Stimulated activated CD8-positive, alpha-beta memory T cell treated with anti-CD3 and anti-CD28 coated beads, Interleukin-15, amount 100 ng/mL, for 1 hour (primary cell): Measurements from ENCODE around the gene ERCC2.
"Not testable (repeated sequence)": the region's sequence is repeated elsewhere in the genome, so short reads cannot be mapped to it uniquely, and the experiment has no call there.

ENCODE experiments used
- DNase-seq: peaks from one replicate; pipeline ENCODE4 v3.0.0-alpha.2; 2020; ENCODE audit warnings: low read depth

The ERCC2 gene

DNA sequence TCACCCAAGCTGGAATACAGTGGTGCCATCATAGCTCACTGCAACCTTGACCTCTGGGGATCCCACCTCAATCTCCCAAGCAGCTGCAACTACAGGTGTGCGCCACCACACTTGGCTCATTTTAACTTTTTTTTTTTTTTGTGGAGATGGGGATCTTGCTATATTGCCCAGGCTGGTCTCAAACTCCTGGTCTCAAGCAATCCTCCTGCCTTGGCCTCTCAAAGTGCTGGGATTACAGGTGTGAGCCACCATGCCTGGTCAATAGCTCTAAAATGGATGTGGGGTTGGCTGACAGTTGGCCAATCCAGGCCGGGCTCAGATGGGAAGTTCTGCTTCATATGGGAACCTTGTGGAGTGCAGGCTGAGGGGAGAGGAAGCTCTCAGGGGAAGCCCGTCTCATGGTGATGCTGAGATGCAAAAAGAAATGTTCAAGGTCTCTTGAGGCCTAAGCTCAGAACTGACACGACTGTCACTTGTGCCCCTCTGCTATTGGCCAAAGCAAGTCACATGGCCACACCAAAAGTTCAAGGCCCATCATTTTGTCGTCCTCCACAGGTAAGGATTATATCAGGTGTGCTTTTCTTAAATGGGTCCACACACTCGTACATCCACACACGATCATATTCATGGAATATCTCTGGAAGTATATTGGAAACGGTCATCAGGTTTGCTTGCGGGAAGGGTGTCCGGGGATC, 36.6 kb downstream of the ERCC2 start:
- no peak for DNase-seq

GRCh38 chr19:45331411-45331810, 39.0 kb downstream of the ERCC2 start:
- no peak for DNase-seq

- no peak for DNase-seq
Observed at GRCh38 chr19:45327404-45328143, 42.8 kb downstream of the ERCC2 start.

DNA sequence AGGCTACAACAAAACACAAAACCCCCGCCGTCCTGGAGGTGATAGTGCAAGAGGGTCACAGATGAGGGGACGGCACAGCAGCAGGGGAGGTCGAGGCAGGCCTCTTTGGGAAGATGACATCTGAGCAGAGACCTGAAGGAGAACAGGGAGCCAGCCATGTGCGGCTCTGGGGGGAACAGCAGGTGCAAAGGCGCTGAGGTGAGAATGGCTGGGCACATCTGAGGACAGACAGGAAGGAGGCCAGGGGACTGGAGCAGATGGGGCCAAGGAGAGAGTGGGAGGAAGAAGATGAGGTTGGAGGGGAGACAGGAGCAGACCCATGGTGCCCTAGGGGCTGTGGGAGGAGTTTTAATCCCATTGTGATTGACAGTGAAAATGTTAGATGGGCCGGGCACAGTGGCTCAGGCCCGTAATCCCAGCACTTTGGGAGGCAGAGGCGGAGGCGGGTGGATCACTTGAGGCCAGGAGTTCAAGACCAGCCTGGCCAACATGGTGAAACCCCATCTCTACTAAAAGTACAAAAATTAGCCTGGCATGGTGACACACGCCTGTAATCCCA, 45.9 kb downstream of the ERCC2 start:
- no peak for DNase-seq

- DNase-seq, result no peak
Observed at GRCh38 chr19:45323671-45324081, 46.7 kb downstream of the ERCC2 start.

- no peak for DNase-seq
Observed at GRCh38 chr19:45322744-45323281, 47.6 kb downstream of the ERCC2 start, which contains the start of gene CKM. CKM (minus strand) TSS chr19:45322875; CDS start chr19:45319713, 3,162 bp downstream.

- DNase-seq, result no peak
Observed at GRCh38 chr19:45322311-45322710, 48.1 kb downstream of the ERCC2 start.

GRCh38 chr19:45321848-45322247, 48.5 kb downstream of the ERCC2 start:
- no peak for DNase-seq

DNA sequence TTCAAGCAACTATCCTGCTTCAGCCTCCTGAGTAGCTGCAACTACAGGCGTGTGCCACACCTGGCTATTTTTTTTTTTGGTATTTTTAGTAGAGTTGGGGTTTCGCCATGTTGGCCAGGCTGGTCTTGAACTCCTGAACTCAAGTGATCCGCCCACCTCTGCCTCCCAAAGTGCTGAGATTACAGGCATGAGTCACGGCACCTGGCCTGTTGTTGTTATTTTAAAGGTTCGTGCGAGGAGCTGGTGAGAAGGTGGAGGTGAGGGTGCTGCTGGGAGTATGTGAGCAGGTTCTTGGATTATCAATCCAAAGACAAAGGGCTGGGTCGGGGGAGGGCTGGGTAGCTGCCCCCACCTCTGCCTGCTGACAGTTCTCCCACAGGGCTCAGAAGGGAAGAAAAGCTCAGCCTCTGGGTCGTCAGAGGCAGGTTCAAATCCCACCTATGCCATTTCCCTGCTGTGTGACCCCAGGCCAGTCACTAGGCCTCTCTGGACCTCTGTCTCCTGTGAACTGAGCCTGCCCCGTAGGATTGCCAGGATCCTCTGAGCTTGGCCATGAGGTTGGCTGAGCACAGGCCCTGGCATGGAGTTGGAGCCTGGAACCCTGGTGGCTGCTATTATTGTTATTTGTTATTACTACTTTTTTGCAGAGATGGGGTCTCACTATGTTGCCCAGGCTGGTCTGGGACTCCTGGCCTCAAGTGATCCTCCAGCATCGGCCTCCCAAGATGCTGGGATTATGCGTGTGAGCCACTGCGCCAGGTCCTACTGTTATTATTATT, 49.2 kb downstream of the ERCC2 start:
- no peak for DNase-seq

GRCh38 chr19:45315304-45315703, 55.1 kb downstream of the ERCC2 start:
- DNase-seq, result no peak

- no peak for DNase-seq
Observed at GRCh38 chr19:45314708-45315245, 55.6 kb downstream of the ERCC2 start.

DNA sequence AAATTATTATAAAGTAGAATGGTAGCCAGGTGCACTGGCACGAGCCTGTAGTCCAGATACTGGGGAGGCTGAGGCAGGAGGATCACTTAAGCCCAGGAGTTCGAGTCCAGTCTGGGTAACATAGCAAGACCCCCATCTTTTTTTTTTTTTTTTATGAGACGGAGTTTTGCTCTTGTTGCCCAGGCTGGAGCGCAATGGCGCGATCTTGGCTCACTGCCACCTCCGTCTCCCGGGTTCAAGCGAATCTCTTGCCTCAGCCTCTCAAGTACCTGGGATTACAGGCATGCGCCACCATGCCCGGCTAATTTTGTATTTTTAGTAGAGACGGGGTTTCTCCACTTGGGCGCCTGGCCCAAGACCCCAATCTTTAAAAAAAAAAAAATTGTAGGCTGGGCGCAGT, 58.1 kb downstream of the ERCC2 start:
- DNase-seq, result not testable (repeated sequence)

GRCh38 chr19:45311621-45312020, 58.8 kb downstream of the ERCC2 start:
- DNase-seq, result no peak

DNA sequence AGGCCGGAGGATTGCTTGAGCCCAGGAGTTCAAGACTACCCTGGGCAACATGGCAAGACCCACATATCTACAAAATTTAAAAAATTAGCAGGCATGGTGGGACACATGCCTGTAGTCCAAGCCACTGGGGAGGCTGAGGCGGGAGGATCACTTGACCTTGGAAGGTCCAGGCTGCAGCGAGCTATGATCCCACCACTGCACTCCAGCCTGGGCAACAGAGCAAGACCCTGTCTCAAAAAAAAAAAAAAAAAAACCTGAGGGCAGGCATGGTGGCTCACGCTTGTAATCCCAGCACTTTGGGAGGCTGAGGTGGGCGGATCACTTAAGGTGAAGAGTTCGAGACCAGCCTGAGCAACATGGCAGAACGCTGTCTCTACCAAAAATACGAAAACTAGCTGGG, 61.1 kb downstream of the ERCC2 start:
- not testable (repeated sequence) for DNase-seq

- no peak for DNase-seq
Observed at GRCh38 chr19:45307361-45307760, 63.0 kb downstream of the ERCC2 start.

- DNase-seq, result no peak
Observed at GRCh38 chr19:45306518-45307027, 63.8 kb downstream of the ERCC2 start.

DNA sequence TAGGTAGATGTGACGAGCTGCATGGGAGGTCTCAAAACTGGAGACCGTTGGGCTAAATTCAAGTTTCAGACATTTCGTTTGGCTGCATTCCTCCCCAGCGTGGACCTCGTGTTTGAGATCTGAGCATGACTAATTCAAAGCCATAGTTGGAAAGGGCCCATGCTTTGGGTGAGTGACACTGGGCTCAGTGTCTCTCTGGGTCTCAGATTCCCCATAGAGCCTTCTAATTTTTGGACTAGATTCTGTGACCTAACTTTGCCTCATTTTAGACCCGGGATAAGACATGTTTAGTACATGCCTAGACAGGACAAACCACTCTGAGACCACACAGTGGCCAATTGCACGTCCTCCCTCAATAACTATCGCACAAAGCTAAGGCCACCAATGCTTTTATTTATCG, 64.3 kb downstream of the ERCC2 start:
- no peak for DNase-seq

GRCh38 chr19:45305421-45305820, 65.0 kb downstream of the ERCC2 start:
- no peak for DNase-seq

DNA sequence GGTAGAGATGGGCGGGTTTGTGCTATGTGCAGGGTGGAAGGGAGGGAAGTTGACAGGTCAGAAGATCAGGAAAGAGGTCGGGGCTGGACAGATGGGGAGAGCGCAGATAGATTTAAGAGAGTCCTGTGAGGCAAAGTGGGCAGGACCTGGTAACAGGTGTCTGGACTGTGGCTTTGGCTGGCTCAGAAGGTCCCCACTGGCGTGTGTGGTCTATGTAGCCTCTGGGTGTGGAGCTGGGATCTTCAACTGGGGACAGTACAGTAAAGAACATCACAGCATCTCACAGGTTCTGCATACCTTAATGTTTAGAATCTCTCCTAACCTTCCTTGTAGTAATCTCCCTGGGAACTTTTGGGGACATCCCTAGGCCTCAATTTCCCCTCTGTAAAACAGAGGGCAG, 65.4 kb downstream of the ERCC2 start:
- DNase-seq, result no peak

DNA sequence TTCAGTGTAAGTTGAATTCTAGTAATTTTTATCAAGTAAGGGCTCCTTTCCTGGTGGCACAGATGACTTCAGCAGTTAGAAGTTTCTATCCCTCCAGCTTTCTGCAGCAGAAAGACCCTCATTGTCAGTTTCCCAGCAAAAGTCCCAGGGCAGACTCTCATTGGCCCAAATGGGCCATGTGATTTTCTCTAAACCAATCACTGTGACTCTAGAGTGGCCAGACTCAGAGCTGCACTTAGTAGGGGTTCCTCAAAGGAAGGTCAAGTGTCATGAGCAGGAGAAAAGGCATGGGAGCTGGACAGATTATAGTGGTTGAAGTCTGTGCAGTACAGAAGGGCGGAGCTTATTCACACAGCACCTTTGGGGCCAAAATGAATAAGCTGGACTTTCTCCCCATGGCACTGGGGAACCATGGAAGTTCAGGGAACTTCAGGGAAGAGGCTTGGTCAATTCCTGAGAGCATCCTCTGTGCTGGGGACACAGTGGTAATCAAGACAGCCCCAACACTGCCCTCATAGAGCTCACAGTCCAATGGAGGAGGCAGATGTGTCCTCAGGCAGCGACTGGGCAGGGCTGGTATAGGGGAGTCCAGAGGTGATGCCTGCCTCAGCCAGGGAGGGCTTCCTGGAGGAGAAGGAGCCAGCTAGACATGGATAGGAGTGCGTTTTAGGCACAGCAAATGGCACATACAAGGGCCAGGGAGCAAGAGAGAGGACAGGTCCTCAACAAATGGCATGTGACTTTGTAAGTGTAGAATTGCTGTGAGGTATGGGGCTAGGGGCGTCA, 66.0 kb downstream of the ERCC2 start:
- no peak for DNase-seq
